GM19023 (cell line): ENCODE results near the gene WDR59.
"Not testable (repeated sequence)": the region's sequence is repeated elsewhere in the genome, so short reads cannot be mapped to it uniquely, and the experiment has no call there.

Source experiments
- ATAC-seq: cut with Tn5 transposase; IDR thresholded peaks from one replicate; pipeline ENCODE4 v1.9.1; 2021; ENCODE audit warnings: mild to moderate bottlenecking, moderate library complexity; ENCODE audit not compliant: unreplicated experiment

The WDR59 gene

GRCh38 chr16:74984529-74985296 lies at the start of gene WDR59:
TSS of gene WDR59 (minus strand) at chr16:74985123. CDS start at chr16:74985017, 106 bp downstream.
- ATAC-seq = peak; percentile 99

DNA sequence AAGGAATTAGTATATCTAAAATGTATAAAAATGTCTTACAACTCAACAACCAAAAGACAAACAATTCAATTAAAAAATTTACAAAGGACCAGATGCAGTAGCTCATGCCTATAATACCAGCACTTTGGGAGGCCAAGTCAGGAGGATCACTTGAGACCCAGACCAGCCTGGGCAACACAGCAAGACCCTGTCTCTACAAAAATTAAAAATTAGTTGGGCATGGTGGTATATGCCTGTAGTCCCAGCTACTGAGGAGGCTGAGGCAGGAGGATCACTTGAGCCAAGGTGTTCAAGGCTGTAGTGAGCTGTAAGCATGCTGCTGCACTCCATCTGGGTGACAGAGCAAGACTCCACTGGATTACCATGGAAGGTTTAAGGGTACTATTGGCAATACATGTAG lies 47.7 kb upstream of the WDR59 start:
- ATAC-seq = no peak

GRCh38 chr16:75029854-75030253 lies 44.9 kb upstream of the WDR59 start:
- no peak for ATAC-seq

DNA sequence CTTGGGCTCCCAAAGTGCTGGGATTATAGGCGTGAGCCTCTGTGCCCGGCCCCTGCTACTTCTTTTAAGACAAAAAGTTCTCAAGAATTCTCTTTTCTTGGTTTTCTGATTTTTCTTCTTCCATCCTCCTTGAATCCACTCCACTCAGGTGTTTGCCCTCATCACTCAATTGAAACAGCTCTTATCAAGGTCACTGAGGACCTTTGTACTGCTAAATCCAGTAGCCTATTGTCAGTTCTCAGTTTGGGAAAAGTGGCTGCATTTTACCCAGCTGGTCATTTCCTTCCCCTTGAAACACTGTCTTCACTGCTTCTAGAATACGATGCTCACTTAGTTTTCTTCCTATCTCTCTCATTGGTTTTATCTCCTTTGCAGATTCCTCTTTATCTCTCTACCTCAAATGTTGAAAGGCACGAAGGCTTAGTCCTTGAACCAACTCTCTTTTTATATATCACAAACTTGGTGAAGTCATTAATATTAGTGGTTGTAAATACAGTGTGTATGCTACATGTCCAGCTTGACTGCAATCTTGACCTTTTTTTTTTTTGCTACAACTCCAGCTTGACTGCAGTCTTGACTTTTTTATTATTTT lies 43.7 kb upstream of the WDR59 start:
- no peak for ATAC-seq

DNA sequence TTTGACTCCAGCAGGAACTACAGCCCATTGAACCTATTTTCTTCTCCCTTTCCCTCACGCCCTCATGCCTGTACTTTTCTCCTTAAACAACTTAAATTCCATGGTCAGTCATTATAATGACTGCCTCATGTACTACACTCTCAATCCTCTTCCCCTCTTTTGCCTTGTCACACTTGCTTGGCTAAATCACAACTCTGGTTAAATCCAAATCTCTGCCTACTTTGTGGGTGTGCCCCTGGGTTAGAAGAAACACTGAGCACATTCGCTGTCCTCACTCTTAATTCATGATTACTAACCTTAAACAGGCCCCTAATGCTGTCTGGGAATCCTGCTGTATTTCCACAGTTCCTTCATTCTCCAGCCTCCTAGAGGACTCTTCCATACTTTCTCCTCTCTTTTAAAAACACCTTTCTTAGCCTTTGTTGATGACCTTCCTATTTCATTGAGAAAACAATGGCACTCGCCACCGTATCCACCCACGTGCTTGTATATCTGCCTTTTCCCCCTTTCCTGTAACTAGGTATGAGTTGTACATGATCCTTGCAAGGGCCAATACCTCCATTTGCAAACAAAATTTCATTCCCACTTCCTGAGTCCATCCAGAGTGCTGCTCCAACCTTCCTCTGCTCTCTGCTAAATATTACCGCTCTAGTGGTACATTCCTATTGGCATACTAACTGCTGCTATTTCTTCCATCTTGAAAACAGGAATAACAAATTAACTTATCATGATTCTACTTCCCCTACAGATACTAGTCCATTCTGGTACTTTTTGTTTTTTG lies 42.8 kb upstream of the WDR59 start:
- ATAC-seq = no peak

DNA sequence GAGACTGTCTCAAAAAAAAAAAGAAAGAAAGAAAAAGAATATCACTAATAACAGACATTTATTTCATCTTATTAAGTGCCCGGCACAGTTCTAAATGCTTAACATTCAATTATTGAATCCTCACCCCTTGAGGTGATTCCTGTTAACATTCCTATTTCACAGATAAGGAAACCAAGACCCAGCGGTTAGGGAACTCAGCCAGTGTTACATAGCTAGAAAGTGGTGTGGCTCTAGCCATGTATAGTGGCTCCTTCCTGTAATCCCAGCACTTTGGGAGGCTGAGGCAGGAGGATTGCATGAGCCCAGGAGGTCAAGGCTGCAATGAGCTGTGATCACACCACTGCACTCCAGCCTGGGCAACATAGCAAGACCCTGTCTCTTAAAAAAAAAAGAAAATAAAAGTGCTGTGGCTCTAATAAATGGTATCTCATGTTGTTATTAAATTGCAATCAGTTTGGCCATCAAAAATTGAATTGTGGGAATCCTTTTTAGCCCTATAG lies 42.0 kb upstream of the WDR59 start:
- ATAC-seq = no peak

DNA sequence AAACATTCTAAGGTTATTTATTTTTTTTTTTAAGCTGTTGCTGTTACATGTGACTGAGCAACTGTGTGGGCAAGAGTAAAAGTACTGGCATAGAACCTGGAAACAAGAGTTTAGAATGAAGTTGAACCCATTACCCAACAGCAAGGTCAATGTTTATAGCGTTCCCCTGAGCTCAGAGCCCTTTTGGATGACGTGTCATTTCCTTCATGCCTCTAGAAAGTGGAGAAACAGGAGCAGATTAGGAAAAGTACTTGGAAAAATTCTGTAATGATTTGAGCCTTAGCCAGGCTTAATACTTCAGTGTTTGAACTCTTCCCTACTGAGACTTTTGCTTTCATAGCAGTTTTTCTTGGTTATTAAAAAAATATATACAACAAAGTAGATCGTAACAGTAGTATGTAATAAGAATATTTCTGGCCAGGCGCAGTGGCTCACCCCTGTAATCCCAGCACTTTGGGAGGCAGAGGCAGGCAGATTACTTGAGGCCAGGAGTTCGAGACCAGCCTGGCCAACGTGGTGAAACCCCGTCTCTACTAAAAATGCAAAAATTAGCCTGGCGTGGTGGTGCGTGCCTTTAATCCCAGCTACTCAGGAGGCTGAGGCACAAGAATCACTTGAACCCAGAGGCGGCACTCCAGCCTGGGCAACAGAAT lies 41.4 kb upstream of the WDR59 start:
- not testable (repeated sequence) for ATAC-seq

DNA sequence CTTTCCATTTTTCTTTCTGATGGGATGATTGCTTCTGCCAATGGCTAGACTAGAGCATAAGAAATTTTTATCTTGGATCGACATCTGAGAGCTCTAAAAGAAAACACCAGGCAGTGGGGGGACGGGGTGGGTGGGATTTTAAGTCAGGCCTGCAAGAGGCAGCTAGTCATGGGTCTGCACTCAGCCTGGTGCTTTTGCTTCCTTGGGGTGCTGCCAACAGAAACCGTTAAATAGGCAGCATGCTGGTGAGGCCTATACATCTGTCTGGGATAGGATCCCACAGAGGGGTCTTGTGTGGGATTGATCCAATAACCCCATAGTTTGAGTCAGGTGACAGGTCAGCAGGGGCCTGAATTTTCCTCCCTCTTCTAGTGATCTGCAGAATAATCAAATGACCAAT lies 40.8 kb upstream of the WDR59 start:
- no peak for ATAC-seq

- no peak for ATAC-seq
Observed at GRCh38 chr16:75024594-75024993, 39.7 kb upstream of the WDR59 start.

DNA sequence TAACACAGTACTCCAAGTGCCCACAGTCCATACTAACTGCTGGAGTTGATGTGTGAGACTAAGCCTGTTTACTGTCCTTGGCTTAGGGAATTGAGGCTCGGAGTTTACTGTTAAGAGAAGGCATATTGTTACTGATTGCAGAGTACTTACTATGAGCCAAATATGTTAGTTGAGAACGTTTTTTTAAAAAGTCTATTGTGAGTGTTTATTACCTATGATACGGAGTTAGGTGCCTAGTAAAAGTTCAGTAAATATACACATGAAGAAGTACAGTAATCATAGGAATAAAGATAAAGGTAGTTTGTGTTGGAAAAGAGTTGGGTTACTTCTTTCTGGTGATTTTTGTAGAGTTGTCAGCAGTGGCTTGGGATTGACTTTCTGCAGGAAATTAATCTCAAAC lies 39.3 kb upstream of the WDR59 start:
- no peak for ATAC-seq

GRCh38 chr16:75023009-75023408 lies 38.1 kb upstream of the WDR59 start:
- no peak for ATAC-seq

GRCh38 chr16:75022567-75022966 lies 37.6 kb upstream of the WDR59 start:
- no peak for ATAC-seq

- no peak for ATAC-seq
Observed at GRCh38 chr16:75021410-75021809, 36.5 kb upstream of the WDR59 start.

DNA sequence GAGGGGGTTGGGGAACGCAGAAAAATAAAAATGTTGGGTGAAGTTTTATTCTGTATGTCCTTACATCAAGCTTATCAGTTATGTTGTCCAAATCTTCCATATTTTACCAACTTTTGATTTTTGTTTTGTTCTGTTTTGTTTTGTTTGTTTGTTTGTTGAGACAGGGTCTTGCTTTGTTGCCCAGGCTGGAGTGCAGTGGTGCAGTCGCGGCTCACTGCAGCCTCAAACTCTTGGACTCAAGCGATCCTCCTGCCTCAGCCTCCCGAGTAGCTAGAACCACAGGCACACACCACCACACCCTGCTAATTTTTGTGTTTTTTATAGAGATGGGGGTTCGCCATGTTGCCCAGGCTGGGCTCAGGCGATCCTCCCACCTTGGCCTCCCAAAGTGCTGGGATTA lies 34.7 kb upstream of the WDR59 start:
- ATAC-seq = no peak

DNA sequence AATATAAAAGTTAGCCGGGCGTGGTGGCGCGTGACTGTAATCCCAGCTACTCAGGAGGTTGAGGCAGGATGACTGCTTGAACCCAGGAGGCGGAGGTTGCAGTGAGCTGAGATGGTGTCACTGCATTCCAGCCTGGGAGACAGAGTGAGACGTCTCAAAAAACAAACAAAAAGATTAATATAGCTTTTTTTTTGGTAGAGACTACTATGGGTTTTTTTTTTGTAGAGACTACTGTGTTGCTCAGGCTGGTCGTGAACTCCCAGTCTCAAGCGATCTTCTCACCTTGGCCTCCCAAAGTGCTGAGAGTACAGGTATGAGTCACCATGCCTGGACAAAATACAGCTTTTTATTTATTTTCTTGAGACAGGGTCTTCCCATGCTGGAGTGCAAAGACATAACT lies 34.1 kb upstream of the WDR59 start:
- ATAC-seq = no peak

GRCh38 chr16:75017670-75018525 lies 33.0 kb upstream of the WDR59 start:
- no peak for ATAC-seq

- ATAC-seq = not testable (repeated sequence)
Observed at GRCh38 chr16:75016451-75017081, 31.6 kb upstream of the WDR59 start.

DNA sequence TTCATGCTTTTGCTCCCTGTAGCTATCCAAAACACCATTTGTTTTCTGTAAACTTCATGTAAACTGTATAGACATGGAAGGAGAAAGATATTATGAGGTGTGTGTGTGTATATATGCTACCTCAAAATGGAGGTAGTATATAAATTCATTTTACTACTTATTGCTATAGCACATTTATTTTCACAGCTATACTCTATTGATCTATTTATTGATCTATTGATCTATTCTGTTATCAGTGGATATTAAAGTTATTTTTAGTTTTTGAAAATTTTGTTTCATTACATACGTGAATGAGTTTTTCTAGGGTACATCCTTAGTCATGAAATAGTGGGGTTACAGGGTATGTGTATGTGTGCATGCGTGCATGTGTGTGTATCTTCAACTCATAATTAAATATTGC lies 29.4 kb upstream of the WDR59 start:
- no peak for ATAC-seq

GRCh38 chr16:75013123-75013522 lies 28.2 kb upstream of the WDR59 start:
- not testable (repeated sequence) for ATAC-seq
